H9 (cell line): ENCODE results near the gene NKAIN4. TPM values are rescaled to one million over a fixed set of nuclear protein-coding genes. Genes with fewer than 3 reads are reported as not detected.

Experiments used
- DNase-seq: peaks from one replicate; pipeline ENCODE4 v3.0.0-alpha.2; 2017
- H2AFZ ChIP-seq: one replicate; pipeline ENCODE4 v1.6.1; 2013; ENCODE audit warnings: mild to moderate bottlenecking, low read length, control low read depth, moderate library complexity
- H2AK5ac ChIP-seq: 2 replicates; pipeline ENCODE4 v1.6.1; 2013; ENCODE audit warnings: low read length, control low read depth, mixed read lengths; ENCODE audit not compliant: insufficient read length
- H2BK120ac ChIP-seq: one replicate; pipeline ENCODE4 v1.6.1; 2013; ENCODE audit warnings: low read depth, mild to moderate bottlenecking, low read length, control low read depth, inconsistent platforms; ENCODE audit not compliant: poor library complexity, severe bottlenecking
- H2BK12ac ChIP-seq: 2 replicates; pipeline ENCODE4 v1.6.1; 2013; ENCODE audit warnings: low read length, control low read depth, mixed read lengths, low read depth; ENCODE audit not compliant: insufficient read length
- H2BK15ac ChIP-seq: 2 replicates; pipeline ENCODE4 v1.6.1; 2013; ENCODE audit warnings: low read depth, low read length, control low read depth
- H2BK20ac ChIP-seq: one replicate; pipeline ENCODE4 v1.6.1; 2013; ENCODE audit warnings: low read depth, mild to moderate bottlenecking, low read length, control low read depth, inconsistent platforms; ENCODE audit not compliant: poor library complexity, severe bottlenecking
- H2BK5ac ChIP-seq: 2 replicates; pipeline ENCODE4 v1.6.1; 2013; ENCODE audit warnings: low read length, control low read depth, mixed read lengths; ENCODE audit not compliant: insufficient read length
- H3K14ac ChIP-seq: 2 replicates; pipeline ENCODE4 v1.6.1; 2013; ENCODE audit warnings: low read length, control low read depth; ENCODE audit not compliant: insufficient read depth
- H3K18ac ChIP-seq: 2 replicates; pipeline ENCODE4 v1.6.1; 2013; ENCODE audit warnings: low read depth, mild to moderate bottlenecking, mixed read lengths, low read length, control low read depth; ENCODE audit not compliant: insufficient read length
- H3K23ac ChIP-seq: 2 replicates; pipeline ENCODE4 v1.6.1; 2013; ENCODE audit warnings: low read length, control low read depth, mixed read lengths, low read depth; ENCODE audit not compliant: insufficient read length
- H3K23me2 ChIP-seq: 2 replicates; pipeline ENCODE4 v1.6.1; 2013; ENCODE audit warnings: low read depth, mild to moderate bottlenecking, mixed read lengths, low read length, control low read depth; ENCODE audit not compliant: insufficient read length, poor library complexity, severe bottlenecking
- H3K27ac ChIP-seq: 2 replicates; pipeline ENCODE4 v1.5.1; 2013; ENCODE audit warnings: low read length, control low read depth, mixed read lengths, low read depth; ENCODE audit not compliant: insufficient read length
- H3K27me3 ChIP-seq: 2 replicates; pipeline ENCODE4 v1.6.1; 2013; ENCODE audit warnings: low read length, control low read depth, inconsistent platforms; ENCODE audit not compliant: insufficient read depth
- H3K4ac ChIP-seq: 2 replicates; pipeline ENCODE4 v1.6.1; 2013; ENCODE audit warnings: low read depth, mild to moderate bottlenecking, control low read depth, inconsistent platforms, low read length, moderate library complexity
- H3K4me1 ChIP-seq: 2 replicates; pipeline ENCODE4 v1.6.1; 2013; ENCODE audit warnings: low read length, control low read depth, inconsistent platforms; ENCODE audit not compliant: insufficient read depth
- H3K4me2 ChIP-seq: 2 replicates; pipeline ENCODE4 v1.6.1; 2013; ENCODE audit warnings: low read length, control low read depth, mixed read lengths; ENCODE audit not compliant: insufficient read length, insufficient read depth
- H3K56ac ChIP-seq: 2 replicates; pipeline ENCODE4 v1.6.1; 2013; ENCODE audit warnings: low read depth, mild to moderate bottlenecking, mixed read lengths, low read length, control low read depth; ENCODE audit not compliant: insufficient read length
- H3K79me1 ChIP-seq: 2 replicates; pipeline ENCODE4 v1.6.1; 2013; ENCODE audit warnings: low read depth, mild to moderate bottlenecking, moderate library complexity, low read length, control low read depth, inconsistent platforms; ENCODE audit not compliant: insufficient read depth, poor library complexity, severe bottlenecking
- H3K79me2 ChIP-seq: 2 replicates; pipeline ENCODE4 v1.6.1; 2013; ENCODE audit warnings: low read length, control low read depth, inconsistent platforms; ENCODE audit not compliant: insufficient read depth
- H3K9ac ChIP-seq: 2 replicates; pipeline ENCODE4 v1.6.1; 2013; ENCODE audit warnings: low read length, control low read depth, mixed read lengths; ENCODE audit not compliant: insufficient read length; ENCODE audit errors: extremely low read depth
- H3K9me3 ChIP-seq: one replicate; pipeline ENCODE4 v1.6.1; 2013; ENCODE audit warnings: low read depth, low read length, inconsistent platforms; ENCODE audit not compliant: control insufficient read depth
- H3T11ph ChIP-seq: one replicate; pipeline ENCODE4 v1.6.1; 2013; ENCODE audit warnings: mild to moderate bottlenecking, low read length, control low read depth, inconsistent platforms
- H4K20me1 ChIP-seq: one replicate; pipeline ENCODE4 v1.6.1; 2013; ENCODE audit not compliant: control insufficient read depth, insufficient read length, insufficient read depth
- H4K5ac ChIP-seq: 2 replicates; pipeline ENCODE4 v1.6.1; 2013; ENCODE audit warnings: low read depth, mild to moderate bottlenecking, mixed read lengths, low read length, control low read depth; ENCODE audit not compliant: insufficient read length
- H4K8ac ChIP-seq: replicated peaks from 2 replicates; pipeline ENCODE4 v1.6.1; 2013; ENCODE audit warnings: low read length, control low read depth, mixed read lengths, low read depth; ENCODE audit not compliant: insufficient read length
- H4K91ac ChIP-seq: 2 replicates; pipeline ENCODE4 v1.6.1; 2013; ENCODE audit warnings: low read depth, mild to moderate bottlenecking, moderate library complexity, mixed read lengths, low read length, control low read depth; ENCODE audit not compliant: insufficient read length
- H3K27ac Mint-ChIP-seq, 3 experiments: 2 replicates in 2 of 3; 3 replicates in 1 of 3; pipeline ENCODE4 v1.8.0; 2020 to 2021; ENCODE audit warnings: mixed read lengths in 3 of 3, mild to moderate bottlenecking in 1 of 3, moderate library complexity in 1 of 3
- H3K27me3 Mint-ChIP-seq: 2 replicates; pipeline ENCODE4 v1.8.0; 2021; ENCODE audit warnings: low read depth, mild to moderate bottlenecking, moderate library complexity, mixed read lengths
- H3K36me3 Mint-ChIP-seq, 3 experiments: 2 replicates in 2 of 3; 3 replicates in 1 of 3; pipeline ENCODE4 v1.8.0; 2020 to 2021; ENCODE audit warnings: low read depth in 3 of 3, mixed read lengths in 3 of 3; ENCODE audit not compliant: insufficient read depth in 1 of 3
- H3K4me1 Mint-ChIP-seq, 2 experiments: 2 replicates each; pipeline ENCODE4 v1.8.0; 2020; ENCODE audit warnings: mixed read lengths in 2 of 2
- H3K4me3 Mint-ChIP-seq, 2 experiments: 2 replicates in 1 of 2; 3 replicates in 1 of 2; pipeline ENCODE4 v1.8.0; 2020 to 2021; ENCODE audit warnings: mild to moderate bottlenecking in 2 of 2, mixed read lengths in 2 of 2, moderate library complexity in 1 of 2
- H3K9me3 Mint-ChIP-seq, 2 experiments: 2 replicates in 1 of 2; 3 replicates in 1 of 2; pipeline ENCODE4 v1.8.0; 2020; ENCODE audit warnings: mild to moderate bottlenecking in 2 of 2, mixed read lengths in 2 of 2, moderate library complexity in 1 of 2
- CTCF ChIP-seq: fragments of 200-600 bp; sonication (generic); conservative IDR thresholded peaks from 3 replicates; pipeline ENCODE4 v1.8.0; 2021; ENCODE audit warnings: antibody characterized with exemption, mild to moderate bottlenecking
- WGBS: extraction: QIAGEN DNeasy Blood & Tissue Kit; methylation state at CpG from one replicate; pipeline ENCODE4 v1.1.7; 2013; ENCODE audit warnings: missing lambda C conversion rate, low lambda C conversion rate, mixed read lengths; ENCODE audit not compliant: insufficient read length; ENCODE audit errors: extremely low coverage; 5-methylcytosine and 5-hydroxymethylcytosine counted together
- total RNA-seq: library from RNA; stranded (reverse); gene quantifications from 2 replicates; pipeline ENCODE4 v1.2.1, GENCODE V29; 2021

The NKAIN4 gene
- total RNA-seq, 1 experiment from 2014 or later: 20.9 TPM

GRCh38 chr20:63212393-63212730 is 41.9 kb downstream of the NKAIN4 start:
- no peak for DNase-seq
- H3K27me3 Mint-ChIP-seq: peaks cover 4% of the 10 kb centered on the region; the same call in 1 of the 2 replicates
- no CpG with 5 or more reads among the region's 5 CpGs for WGBS
- no peak overlapping the region for H3K27ac ChIP-seq
- H3K4ac ChIP-seq: no peak overlapping the region
- H4K5ac ChIP-seq: no peak overlapping the region
- H4K8ac ChIP-seq: no peak overlapping the region
- no peak overlapping the region for H3K4me2 ChIP-seq
- H3K9me3 Mint-ChIP-seq: no peaks in the 10 kb centered on the region
- no peak overlapping the region for H2BK5ac ChIP-seq
- H4K20me1 ChIP-seq: peaks cover 3% of the 10 kb centered on the region
- H2AFZ ChIP-seq: no peak overlapping the region
- peaks cover 9% of the 10 kb centered on the region for H3K23me2 ChIP-seq
- no peaks in the 10 kb centered on the region for H3K9me3 ChIP-seq
- H3K4me1 ChIP-seq: no peaks in the 10 kb centered on the region
- H4K91ac ChIP-seq: no peak overlapping the region
- H3K4me1 Mint-ChIP-seq: peaks cover 25 to 29% of the 10 kb centered on the region in 2 experiments
- H3K27ac Mint-ChIP-seq: no peak overlapping the region; a peak in 1 of 7 replicates
- H2BK20ac ChIP-seq: no peak overlapping the region
- H3K14ac ChIP-seq: no peak overlapping the region
- H3K4me3 Mint-ChIP-seq: no peak overlapping the region
- no peak for TF ChIP-seq CTCF
- H3K79me2 ChIP-seq: peaks cover 46% of the 10 kb centered on the region
- no peaks in the 10 kb centered on the region for H3K27me3 ChIP-seq
- no peak overlapping the region for H3K56ac ChIP-seq
- no peak overlapping the region for H2BK15ac ChIP-seq
- H3K23ac ChIP-seq: no peak overlapping the region
- no peak overlapping the region for H3K18ac ChIP-seq
- H3K36me3 Mint-ChIP-seq: peaks cover 37 to 78% (median 68%) of the 10 kb centered on the region in 3 experiments; a peak in 6 of 7 replicates
- no peak overlapping the region for H2BK120ac ChIP-seq
- no peak overlapping the region for H3T11ph ChIP-seq
- H2AK5ac ChIP-seq: no peak overlapping the region
- no peak overlapping the region for H3K9ac ChIP-seq
- H2BK12ac ChIP-seq: no peak overlapping the region
- H3K79me1 ChIP-seq: peaks cover 12% of the 10 kb centered on the region
